GM23338 (cell line): ENCODE results near the gene RNU5D-1. TPM values are rescaled to one million over a fixed set of nuclear protein-coding genes. Genes with fewer than 3 reads are reported as not detected.
A peak's percentile ranks its signal among the peaks of the same experiment; 100 is the strongest.
"Not testable (repeated sequence)": the region's sequence is repeated elsewhere in the genome, so short reads cannot be mapped to it uniquely, and the experiment has no call there.

Source experiments
- ATAC-seq: fragments of 200-7000 bp; cut with Tn5 transposase; 3 replicates; pipeline ENCODE4 v1.9.1; 2020
- DNase-seq: peaks from one replicate; pipeline ENCODE4 v3.0.0-alpha.2; 2015; ENCODE audit warnings: low spot score
- H2AFZ ChIP-seq: fragments of 200-600 bp; sonication (generic); 2 replicates; pipeline ENCODE4 v1.8.0; 2016; ENCODE audit warnings: antibody characterized with exemption, mild to moderate bottlenecking, moderate library complexity
- H3F3A ChIP-seq: fragments of 200-600 bp; sonication (generic); replicated peaks from 2 replicates; pipeline ENCODE4 v1.8.0; 2017; ENCODE audit warnings: antibody characterized with exemption, mixed run types, low read depth
- H3K27ac ChIP-seq: fragments of 200-600 bp; sonication (generic); 2 replicates; pipeline ENCODE4 v1.6.1; 2016; ENCODE audit warnings: low read depth
- H3K27me3 ChIP-seq: fragments of 200-600 bp; sonication (generic); 2 replicates; pipeline ENCODE4 v1.8.0; 2016; ENCODE audit warnings: mild to moderate bottlenecking, mixed run types, moderate library complexity; ENCODE audit not compliant: insufficient read depth
- H3K36me3 ChIP-seq: fragments of 200-600 bp; sonication (generic); 2 replicates; pipeline ENCODE4 v1.8.0; 2016; ENCODE audit warnings: mild to moderate bottlenecking; ENCODE audit not compliant: insufficient read depth
- H3K4me1 ChIP-seq: fragments of 200-600 bp; sonication (generic); 2 replicates; pipeline ENCODE4 v1.8.0; 2016; ENCODE audit warnings: mild to moderate bottlenecking, moderate library complexity; ENCODE audit not compliant: insufficient read depth
- H3K4me2 ChIP-seq: fragments of 200-600 bp; sonication (generic); 2 replicates; pipeline ENCODE4 v1.7.1; 2017; ENCODE audit warnings: mixed run types
- H3K4me3 ChIP-seq: fragments of 200-600 bp; sonication (generic); 2 replicates; pipeline ENCODE4 v1.6.1; 2016; ENCODE audit warnings: mixed run types
- H3K79me2 ChIP-seq: fragments of 200-600 bp; sonication (generic); replicated peaks from 2 replicates; pipeline ENCODE4 v1.8.0; 2017; ENCODE audit warnings: mild to moderate bottlenecking; ENCODE audit not compliant: insufficient read depth
- H3K9me2 ChIP-seq: fragments of 200-600 bp; sonication (generic); 2 replicates; pipeline ENCODE4 v1.8.0; 2017; ENCODE audit not compliant: insufficient read depth
- H4K20me1 ChIP-seq: fragments of 200-600 bp; sonication (generic); replicated peaks from 2 replicates; pipeline ENCODE4 v1.8.0; 2017; ENCODE audit warnings: mild to moderate bottlenecking; ENCODE audit not compliant: insufficient read depth
- H3K27ac Mint-ChIP-seq: 2 replicates; pipeline ENCODE4 v1.8.0; 2020; ENCODE audit warnings: inconsistent platforms, mild to moderate bottlenecking, moderate library complexity, mixed read lengths
- H3K27me3 Mint-ChIP-seq: 3 replicates; pipeline ENCODE4 v1.8.0; 2022; ENCODE audit warnings: low read depth, mild to moderate bottlenecking, moderate library complexity, mixed read lengths, inconsistent platforms; ENCODE audit not compliant: insufficient read depth, poor library complexity
- H3K36me3 Mint-ChIP-seq: 3 replicates; pipeline ENCODE4 v1.8.0; 2021; ENCODE audit warnings: low read depth, mild to moderate bottlenecking, inconsistent platforms, moderate library complexity, mixed read lengths
- H3K4me1 Mint-ChIP-seq: 3 replicates; pipeline ENCODE4 v1.8.0; 2020; ENCODE audit warnings: mild to moderate bottlenecking, inconsistent platforms, mixed read lengths
- H3K4me3 Mint-ChIP-seq: 3 replicates; pipeline ENCODE4 v1.8.0; 2021; ENCODE audit warnings: moderate library complexity, mild to moderate bottlenecking, inconsistent platforms, mixed read lengths
- H3K9me3 Mint-ChIP-seq: 3 replicates; pipeline ENCODE4 v1.8.0; 2020; ENCODE audit warnings: moderate library complexity, mild to moderate bottlenecking, inconsistent platforms, mixed read lengths
- CREB1 ChIP-seq: fragments of 250-450 bp; sonication (Bioruptor Pico); IDR thresholded peaks from 2 replicates; pipeline ENCODE4 v1.5.0; 2020; ENCODE audit warnings: low read depth, mild to moderate bottlenecking, moderate library complexity
- EZH2 ChIP-seq: fragments of 200-600 bp; sonication (generic); IDR thresholded peaks from one replicate; pipeline ENCODE4 v1.8.0; 2017; ENCODE audit warnings: antibody characterized with exemption, mild to moderate bottlenecking, low read depth; ENCODE audit not compliant: unreplicated experiment
- EZH2phosphoT487 ChIP-seq: fragments of 200-600 bp; sonication (generic); IDR thresholded peaks from one replicate; pipeline ENCODE4 v1.8.1; 2018; ENCODE audit warnings: antibody characterized with exemption; ENCODE audit not compliant: unreplicated experiment
- NANOG ChIP-seq: IDR thresholded peaks from 2 replicates; pipeline ENCODE4 v1.6.1; 2016; ENCODE audit warnings: antibody characterized with exemption, borderline replicate concordance
- POLR2AphosphoS5 ChIP-seq: IDR thresholded peaks from 2 replicates; pipeline ENCODE4 v1.6.1; 2016; ENCODE audit warnings: antibody characterized with exemption, low read depth
- STAT1 ChIP-seq: IDR thresholded peaks from one replicate; pipeline ENCODE4 v1.6.1; 2016; ENCODE audit warnings: antibody characterized with exemption; ENCODE audit not compliant: unreplicated experiment
- ZNF331 ChIP-seq: fragments of 250-450 bp; sonication (Bioruptor Pico); IDR thresholded peaks from 2 replicates; pipeline ENCODE4 v1.5.0; 2020; ENCODE audit warnings: low read depth, mild to moderate bottlenecking, moderate library complexity
- polyA plus RNA-seq: library from polyadenylated mRNA; unstranded; fragments of >200 nt; fragmentation: Nextera tagmentation; extraction: Ambion mirVana; gene quantifications from 2 replicates; pipeline ENCODE4 v1.2.1, GENCODE V29; 2016
- total RNA-seq: library from RNA; depleted of rRNA; stranded (reverse); fragments of >200 nt; shearing (Covaris generic); gene quantifications from 2 replicates; pipeline ENCODE4 v1.2.3, GENCODE V29; 2014
- TF ChIP-seq, protein P1 (sequence below): IDR thresholded peaks from 2 replicates; pipeline ENCODE4 v1.6.1; 2016; ENCODE audit warnings: antibody characterized with exemption
- TF ChIP-seq, protein P2 (sequence below), 2 experiments: fragments of 200-600 bp in 1 of 2; sonication (generic) in 1 of 2; conservative IDR thresholded peaks; 2 replicates each; pipeline versions ENCODE4 v1.5.1 to v1.6.1; 2016 to 2017; ENCODE audit warnings: antibody characterized with exemption in 2 of 2, low read depth in 2 of 2, mild to moderate bottlenecking in 2 of 2, moderate library complexity in 1 of 2

The RNU5D-1 gene
- total and polyA plus RNA-seq, 2 experiments from 2014 or later = not detected

DNA sequence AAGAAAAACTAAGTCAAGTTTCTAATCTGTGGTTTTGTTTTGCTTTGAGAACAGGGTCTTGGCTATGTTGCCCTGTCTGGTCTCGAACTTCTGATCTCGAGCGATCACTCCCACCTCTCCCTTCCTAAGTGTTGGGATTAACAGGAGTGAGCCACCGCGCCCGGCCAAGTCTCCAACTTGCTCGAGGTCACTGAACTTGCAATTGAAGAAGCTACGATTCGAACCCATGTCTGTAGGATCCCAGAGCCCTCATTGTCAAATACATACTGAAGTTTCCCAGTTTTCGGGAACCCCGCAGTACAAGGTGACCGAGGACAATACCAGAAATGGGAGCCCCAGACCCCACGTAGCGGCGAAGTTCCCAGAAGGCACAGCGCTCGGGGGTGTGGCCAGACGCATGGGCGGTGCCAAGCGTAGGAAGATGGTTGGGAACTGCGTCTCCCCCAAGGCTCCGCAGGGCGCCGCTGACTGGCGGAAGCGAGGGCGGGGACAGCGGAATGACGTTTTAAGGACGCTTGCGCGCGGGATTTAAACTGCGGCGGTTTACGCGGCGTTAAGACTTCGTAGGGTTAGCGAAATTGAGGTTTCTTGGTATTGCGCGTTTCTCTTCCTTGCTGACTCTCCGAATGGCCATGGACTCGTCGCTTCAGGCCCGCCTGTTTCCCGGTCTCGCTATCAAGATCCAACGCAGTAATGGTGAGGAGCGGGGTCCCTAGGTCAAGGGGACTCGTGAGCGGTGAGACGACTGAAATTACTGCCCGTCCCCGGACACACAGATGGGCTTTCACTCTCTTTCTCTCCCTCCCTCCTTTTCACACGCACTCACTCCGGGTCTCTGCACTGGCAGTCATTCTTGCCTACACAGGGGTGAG is 8.6 kb upstream of the RNU5D-1 start, which contains the start of gene KIF2C:
Gene KIF2C (plus strand): TSS at position 531 of the 872 bp plus-strand sequence. CDS start 96 bp downstream, at position 627.
- Histone ChIP-seq H3K27me3 (no peaks in the 10 kb centered on the region), H3K36me3 (peaks cover 15% of the 10 kb centered on the region), H3F3A (peaks cover 12% of the 10 kb centered on the region; the same call in 1 of the 2 replicates), H4K20me1 (peaks cover 15% of the 10 kb centered on the region), H3K4me2 (peak within 1 kb of the TSS; percentile 97), H2AFZ (peak within 1 kb of the TSS; percentile 82), H3K4me3 (peak within 1 kb of the TSS; percentile 97), H3K27ac (peak within 1 kb of the TSS; percentile 87), H3K79me2 (peaks cover 44% of the 10 kb centered on the region), H3K9me2 (peaks cover 6% of the 10 kb centered on the region; the same call in 1 of the 2 replicates), H3K4me1 (peaks cover 7% of the 10 kb centered on the region; the same call in 1 of the 2 replicates)
- peak within 1 kb of the TSS; percentile 90 for H3K4me3 Mint-ChIP-seq
- DNase-seq (peak; percentile 99), ATAC-seq (peak; percentile 95)
- peaks cover 45% of the 10 kb centered on the region for H3K36me3 Mint-ChIP-seq
- H3K27me3 Mint-ChIP-seq = peaks cover 11% of the 10 kb centered on the region
- peaks cover 8% of the 10 kb centered on the region; the same call in 2 of the 3 replicates for H3K9me3 Mint-ChIP-seq
- peaks cover 11% of the 10 kb centered on the region for H3K4me1 Mint-ChIP-seq
- TF ChIP-seq STAT1 (no peak), EZH2phosphoT487 (no peak), POLR2AphosphoS5 (peak; percentile 95), CREB1 (CRISPR knock-in tag) (peak; percentile 89), NANOG (no peak)
- TF ChIP-seq, protein P1, sequence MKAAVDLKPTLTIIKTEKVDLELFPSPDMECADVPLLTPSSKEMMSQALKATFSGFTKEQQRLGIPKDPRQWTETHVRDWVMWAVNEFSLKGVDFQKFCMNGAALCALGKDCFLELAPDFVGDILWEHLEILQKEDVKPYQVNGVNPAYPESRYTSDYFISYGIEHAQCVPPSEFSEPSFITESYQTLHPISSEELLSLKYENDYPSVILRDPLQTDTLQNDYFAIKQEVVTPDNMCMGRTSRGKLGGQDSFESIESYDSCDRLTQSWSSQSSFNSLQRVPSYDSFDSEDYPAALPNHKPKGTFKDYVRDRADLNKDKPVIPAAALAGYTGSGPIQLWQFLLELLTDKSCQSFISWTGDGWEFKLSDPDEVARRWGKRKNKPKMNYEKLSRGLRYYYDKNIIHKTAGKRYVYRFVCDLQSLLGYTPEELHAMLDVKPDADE = peak; percentile 69
- H3K27ac Mint-ChIP-seq = peak within 1 kb of the TSS; percentile 99

DNA sequence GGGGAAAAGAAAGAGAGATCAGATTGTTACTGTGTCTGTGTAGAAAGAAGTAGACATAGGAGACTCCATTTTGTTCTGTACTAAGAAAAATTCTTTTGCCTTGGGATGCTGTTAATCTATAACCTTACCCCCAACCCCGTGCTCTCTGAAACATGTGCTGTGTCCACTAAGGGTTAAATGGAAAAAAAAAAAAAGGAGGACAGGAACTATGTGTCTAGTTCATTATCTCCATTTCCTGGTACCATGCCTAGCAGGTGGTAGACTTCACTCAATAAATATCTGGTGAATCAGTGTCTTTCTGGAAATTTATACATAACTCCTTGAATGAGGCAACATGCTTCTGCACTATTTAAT is 8.0 kb upstream of the RNU5D-1 start:
- peaks cover 11% of the 10 kb centered on the region for H3K4me1 Mint-ChIP-seq
- peaks cover 14% of the 10 kb centered on the region; the same call in 1 of the 2 replicates for H3K36me3 ChIP-seq
- H3K27ac ChIP-seq = peak overlapping the region; percentile 65
- peak overlapping the region; percentile 97 for H3K4me3 ChIP-seq
- H3K27me3 ChIP-seq, ATAC-seq, H3K9me2 ChIP-seq, H3K4me1 ChIP-seq, H2AFZ ChIP-seq, H3K9me3 Mint-ChIP-seq, DNase-seq, H4K20me1 ChIP-seq: not testable (repeated sequence)
- peak overlapping the region; percentile 37 for H3K4me2 ChIP-seq
- H3K4me3 Mint-ChIP-seq = peak overlapping the region; percentile 90
- peaks cover 12% of the 10 kb centered on the region; the same call in 1 of the 2 replicates for H3F3A ChIP-seq
- H3K27ac Mint-ChIP-seq = peak overlapping the region; percentile 97
- H3K36me3 Mint-ChIP-seq = peaks cover 39% of the 10 kb centered on the region
- peaks cover 38% of the 10 kb centered on the region for H3K79me2 ChIP-seq
- H3K27me3 Mint-ChIP-seq = peaks cover 11% of the 10 kb centered on the region

DNA sequence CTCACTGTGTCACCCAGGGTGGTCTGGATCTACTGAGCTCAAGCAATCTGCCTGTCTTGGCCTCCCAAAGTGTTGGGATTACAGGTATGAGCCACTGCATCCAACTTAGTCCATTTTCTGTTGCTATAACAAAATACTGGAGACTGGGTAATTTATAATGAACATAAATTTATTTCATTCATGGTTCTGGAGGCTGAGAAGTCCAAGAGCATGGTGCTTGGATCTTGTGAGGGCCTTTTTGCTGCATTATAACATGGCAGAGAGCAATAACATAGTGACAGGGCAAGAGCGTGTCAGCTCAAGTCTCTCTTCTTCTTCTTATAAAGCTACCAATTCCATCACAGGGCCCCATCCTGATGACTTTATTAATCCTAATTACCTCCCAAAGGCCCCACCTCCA is 5.0 kb upstream of the RNU5D-1 start:
- Mint-ChIP-seq H3K4me3 (no peak overlapping the region), H3K4me1 (peaks cover 19% of the 10 kb centered on the region), H3K9me3 (peaks cover 8% of the 10 kb centered on the region; the same call in 2 of the 3 replicates), H3K27me3 (peaks cover 10% of the 10 kb centered on the region), H3K27ac (no peak overlapping the region), H3K36me3 (peaks cover 14% of the 10 kb centered on the region)
- H3K4me2 ChIP-seq = no peak overlapping the region
- H3K79me2 ChIP-seq = peaks cover 12% of the 10 kb centered on the region
- ATAC-seq = no peak
- TF ChIP-seq POLR2AphosphoS5 = no peak
- TF ChIP-seq ZNF331 (CRISPR knock-in tag) = no peak
- no peak for TF ChIP-seq NANOG
- TF ChIP-seq, protein P1 = no peak
- no peak for TF ChIP-seq CREB1 (CRISPR knock-in tag)
- TF ChIP-seq, protein P2, sequence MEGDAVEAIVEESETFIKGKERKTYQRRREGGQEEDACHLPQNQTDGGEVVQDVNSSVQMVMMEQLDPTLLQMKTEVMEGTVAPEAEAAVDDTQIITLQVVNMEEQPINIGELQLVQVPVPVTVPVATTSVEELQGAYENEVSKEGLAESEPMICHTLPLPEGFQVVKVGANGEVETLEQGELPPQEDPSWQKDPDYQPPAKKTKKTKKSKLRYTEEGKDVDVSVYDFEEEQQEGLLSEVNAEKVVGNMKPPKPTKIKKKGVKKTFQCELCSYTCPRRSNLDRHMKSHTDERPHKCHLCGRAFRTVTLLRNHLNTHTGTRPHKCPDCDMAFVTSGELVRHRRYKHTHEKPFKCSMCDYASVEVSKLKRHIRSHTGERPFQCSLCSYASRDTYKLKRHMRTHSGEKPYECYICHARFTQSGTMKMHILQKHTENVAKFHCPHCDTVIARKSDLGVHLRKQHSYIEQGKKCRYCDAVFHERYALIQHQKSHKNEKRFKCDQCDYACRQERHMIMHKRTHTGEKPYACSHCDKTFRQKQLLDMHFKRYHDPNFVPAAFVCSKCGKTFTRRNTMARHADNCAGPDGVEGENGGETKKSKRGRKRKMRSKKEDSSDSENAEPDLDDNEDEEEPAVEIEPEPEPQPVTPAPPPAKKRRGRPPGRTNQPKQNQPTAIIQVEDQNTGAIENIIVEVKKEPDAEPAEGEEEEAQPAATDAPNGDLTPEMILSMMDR (conservative IDR thresholded peaks at IDR 0.05; ENCODE audit: low read depth in 2 of 2) = no peak
- no peak for TF ChIP-seq EZH2phosphoT487
- no peak for TF ChIP-seq STAT1
- no peak for TF ChIP-seq EZH2
- H3F3A ChIP-seq = peaks cover 14% of the 10 kb centered on the region
- H2AFZ ChIP-seq = no peak overlapping the region
- H3K4me1 ChIP-seq = peaks cover 6% of the 10 kb centered on the region
- no peak overlapping the region for H3K27ac ChIP-seq
- H3K27me3 ChIP-seq = no peaks in the 10 kb centered on the region
- H3K36me3 ChIP-seq = no peaks in the 10 kb centered on the region
- no peak overlapping the region for H3K4me3 ChIP-seq
- peaks cover 6% of the 10 kb centered on the region; the same call in 1 of the 2 replicates for H3K9me2 ChIP-seq
- DNase-seq = no peak
- no peaks in the 10 kb centered on the region for H4K20me1 ChIP-seq
